Measurements from ENCODE around the gene CCDC88B. TPM values are rescaled to one million over a fixed set of nuclear protein-coding genes. Genes with fewer than 3 reads are reported as not detected.

CCDC88B gene
- total RNA-seq, 1 experiment from 2014 or later: 17.1 TPM

GRCh38 chr11:64378335-64378880 lies 38.4 kb downstream of the CCDC88B start:
- H3K4me3 ChIP-seq (ENCODE audit: low read depth in 2 of 2, low read length in 2 of 2): no peak overlapping the region
- POLR2A ChIA-PET: interaction anchor here (0.7 to 0.9 kb wide), 2 partner anchors 8 to 51 kb away, joined by 3 to 5 read pairs; no protein-coding TSS in a partner anchor
- in situ Hi-C loops (cut with HindIII; ENCODE audit: low pct_unique_long_range_greater_than_20kb, low sequenced_read_pairs): no loop called here
- intact Hi-C loops (cut with micrococcal nuclease; ENCODE audit: unreplicated experiment): no loop called here
- no peak for TF ChIP-seq REST (IDR thresholded peaks at IDR 0.05; ENCODE audit: insufficient read depth in 1 of 2, low read depth in 2 of 2, low read length in 1 of 2)
- TF ChIP-seq, protein P1, sequence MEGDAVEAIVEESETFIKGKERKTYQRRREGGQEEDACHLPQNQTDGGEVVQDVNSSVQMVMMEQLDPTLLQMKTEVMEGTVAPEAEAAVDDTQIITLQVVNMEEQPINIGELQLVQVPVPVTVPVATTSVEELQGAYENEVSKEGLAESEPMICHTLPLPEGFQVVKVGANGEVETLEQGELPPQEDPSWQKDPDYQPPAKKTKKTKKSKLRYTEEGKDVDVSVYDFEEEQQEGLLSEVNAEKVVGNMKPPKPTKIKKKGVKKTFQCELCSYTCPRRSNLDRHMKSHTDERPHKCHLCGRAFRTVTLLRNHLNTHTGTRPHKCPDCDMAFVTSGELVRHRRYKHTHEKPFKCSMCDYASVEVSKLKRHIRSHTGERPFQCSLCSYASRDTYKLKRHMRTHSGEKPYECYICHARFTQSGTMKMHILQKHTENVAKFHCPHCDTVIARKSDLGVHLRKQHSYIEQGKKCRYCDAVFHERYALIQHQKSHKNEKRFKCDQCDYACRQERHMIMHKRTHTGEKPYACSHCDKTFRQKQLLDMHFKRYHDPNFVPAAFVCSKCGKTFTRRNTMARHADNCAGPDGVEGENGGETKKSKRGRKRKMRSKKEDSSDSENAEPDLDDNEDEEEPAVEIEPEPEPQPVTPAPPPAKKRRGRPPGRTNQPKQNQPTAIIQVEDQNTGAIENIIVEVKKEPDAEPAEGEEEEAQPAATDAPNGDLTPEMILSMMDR (IDR thresholded peaks at IDR 0.05): no peak
- TF ChIP-seq POLR2AphosphoS5 (IDR thresholded peaks at IDR 0.05; ENCODE audit: low read depth, low read length): no peak
- no peak for TF ChIP-seq TCF7L2 (IDR thresholded peaks at IDR 0.05; ENCODE audit: low read depth, low read length)
- TF ChIP-seq SIN3A (IDR thresholded peaks at IDR 0.05; ENCODE audit: borderline replicate concordance, insufficient read depth, low read depth, low read length): no peak
- H3K27ac ChIP-seq (ENCODE audit: low read length): no peak overlapping the region
- no peaks in the 10 kb centered on the region for H3K9me3 ChIP-seq (ENCODE audit: control insufficient read depth, insufficient read depth, low read depth, low read length)
- H3K36me3 ChIP-seq (ENCODE audit: control insufficient read depth, insufficient read depth, low read length): no peaks in the 10 kb centered on the region
- CTCF ChIA-PET: no interaction called here
- BruUV-seq (replicated peaks): no TSS peak
- DNase-seq (ENCODE audit: low read depth, low spot score) (no peak), ATAC-seq (no peak)
- H3K27me3 ChIP-seq (ENCODE audit: control insufficient read depth, insufficient read depth, low read length): no peaks in the 10 kb centered on the region
- no peaks in the 10 kb centered on the region for H3K4me1 ChIP-seq (ENCODE audit: control insufficient read depth, insufficient read depth, low read length)

DNA sequence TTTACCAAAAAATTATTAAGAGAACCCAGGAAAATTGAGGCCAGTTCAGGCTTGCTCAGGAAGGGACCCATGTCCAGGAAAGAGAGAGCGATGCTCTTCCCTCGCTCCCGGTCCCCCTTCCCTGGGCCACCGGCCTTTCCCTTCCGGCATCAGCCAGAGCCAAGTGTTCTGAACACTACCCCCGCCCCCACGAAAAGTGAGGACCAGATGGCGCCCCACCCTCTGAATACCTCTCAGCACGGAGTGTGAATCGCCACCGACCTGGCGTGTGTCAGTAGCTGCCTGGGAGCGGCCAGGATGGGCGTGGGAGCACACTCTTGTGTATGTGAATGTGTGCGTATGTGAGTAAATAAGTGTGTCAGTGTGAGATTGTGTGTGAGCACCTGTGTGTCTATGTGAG lies 39.2 kb downstream of the CCDC88B start:
- ChIA-PET CTCF (no interaction called here), POLR2A (no interaction called here)
- ATAC-seq (no peak), DNase-seq (ENCODE audit: low read depth, low spot score) (no peak)
- Histone ChIP-seq H3K27ac (ENCODE audit: low read length) (no peak overlapping the region), H3K9me3 (ENCODE audit: control insufficient read depth, insufficient read depth, low read depth, low read length) (no peaks in the 10 kb centered on the region), H3K4me3 (ENCODE audit: low read depth in 2 of 2, low read length in 2 of 2) (no peak overlapping the region), H3K27me3 (ENCODE audit: control insufficient read depth, insufficient read depth, low read length) (no peaks in the 10 kb centered on the region), H3K36me3 (ENCODE audit: control insufficient read depth, insufficient read depth, low read length) (no peaks in the 10 kb centered on the region), H3K4me1 (ENCODE audit: control insufficient read depth, insufficient read depth, low read length) (no peaks in the 10 kb centered on the region)
- BruUV-seq (replicated peaks): no TSS peak
- in situ Hi-C loops (cut with HindIII; ENCODE audit: low pct_unique_long_range_greater_than_20kb, low sequenced_read_pairs): no loop called here
- TF ChIP-seq, protein P1 (IDR thresholded peaks at IDR 0.05): no peak
- TF ChIP-seq POLR2AphosphoS5 (IDR thresholded peaks at IDR 0.05; ENCODE audit: low read depth, low read length): no peak
- no peak for TF ChIP-seq TCF7L2 (IDR thresholded peaks at IDR 0.05; ENCODE audit: low read depth, low read length)
- TF ChIP-seq REST (IDR thresholded peaks at IDR 0.05; ENCODE audit: insufficient read depth in 1 of 2, low read depth in 2 of 2, low read length in 1 of 2): no peak
- TF ChIP-seq SIN3A (IDR thresholded peaks at IDR 0.05; ENCODE audit: borderline replicate concordance, insufficient read depth, low read depth, low read length): no peak
- intact Hi-C loops (cut with micrococcal nuclease; ENCODE audit: unreplicated experiment): no loop called here

All from Panc1 (cell line).